GM23248 (cell line): ENCODE measurements around the gene RBM34. TPM values are rescaled to one million over a fixed set of nuclear protein-coding genes. Genes with fewer than 3 reads are reported as not detected.

Experiments used
- DNase-seq: peaks from one replicate; pipeline ENCODE4 v3.0.0-alpha.2; 2015
- H2AFZ ChIP-seq: fragments of 200-600 bp; sonication (generic); 2 replicates; pipeline ENCODE4 v1.6.1; 2016; ENCODE audit warnings: antibody characterized with exemption
- H3F3A ChIP-seq: fragments of 200-600 bp; sonication (generic); 2 replicates; pipeline ENCODE4 v1.6.1; 2016; ENCODE audit warnings: mild to moderate bottlenecking, antibody characterized with exemption, mixed run types; ENCODE audit not compliant: insufficient read depth
- H3K27ac ChIP-seq: fragments of 200-600 bp; sonication (generic); 2 replicates; pipeline ENCODE4 v1.5.1; 2016; ENCODE audit warnings: mild to moderate bottlenecking
- H3K27me3 ChIP-seq: fragments of 200-600 bp; sonication (generic); replicated peaks from 2 replicates; pipeline ENCODE4 v1.6.1; 2016; ENCODE audit warnings: mild to moderate bottlenecking; ENCODE audit not compliant: insufficient read depth
- H3K36me3 ChIP-seq: fragments of 200-600 bp; sonication (generic); 2 replicates; pipeline ENCODE4 v1.6.1; 2016; ENCODE audit warnings: low read depth, mild to moderate bottlenecking
- H3K4me1 ChIP-seq: fragments of 200-600 bp; sonication (generic); 2 replicates; pipeline ENCODE4 v1.6.1; 2016; ENCODE audit warnings: mild to moderate bottlenecking; ENCODE audit not compliant: insufficient read depth
- H3K4me2 ChIP-seq: fragments of 200-600 bp; sonication (generic); one replicate; pipeline ENCODE4 v1.6.1; 2016; ENCODE audit warnings: mild to moderate bottlenecking; ENCODE audit not compliant: unreplicated experiment
- H3K4me3 ChIP-seq: fragments of 200-600 bp; sonication (generic); 2 replicates; pipeline ENCODE4 v1.5.1; 2016; ENCODE audit warnings: mild to moderate bottlenecking
- H3K79me2 ChIP-seq: fragments of 200-600 bp; sonication (generic); 2 replicates; pipeline ENCODE4 v1.6.1; 2016; ENCODE audit warnings: mild to moderate bottlenecking; ENCODE audit not compliant: insufficient read depth
- H3K9ac ChIP-seq: fragments of 200-600 bp; sonication (generic); 2 replicates; pipeline ENCODE4 v1.6.1; 2016; ENCODE audit warnings: mild to moderate bottlenecking
- H3K9me2 ChIP-seq: fragments of 200-600 bp; sonication (generic); 2 replicates; pipeline ENCODE4 v1.6.1; 2016; ENCODE audit warnings: mixed run types, mild to moderate bottlenecking, moderate library complexity; ENCODE audit not compliant: insufficient read depth
- H3K9me3 ChIP-seq: fragments of 200-600 bp; sonication (generic); one replicate; pipeline ENCODE4 v1.6.1; 2017; ENCODE audit warnings: low read depth
- H4K20me1 ChIP-seq: fragments of 200-600 bp; sonication (generic); 2 replicates; pipeline ENCODE4 v1.6.0; 2016; ENCODE audit not compliant: insufficient read depth
- EZH2 ChIP-seq: fragments of 200-600 bp; sonication (generic); IDR thresholded peaks from 2 replicates; pipeline ENCODE4 v1.6.1; 2018; ENCODE audit warnings: antibody characterized with exemption, mild to moderate bottlenecking; ENCODE audit not compliant: insufficient read depth, poor library complexity, severe bottlenecking
- EZH2phosphoT487 ChIP-seq: fragments of 200-600 bp; sonication (generic); IDR thresholded peaks from 2 replicates; pipeline ENCODE4 v1.6.1; 2018; ENCODE audit warnings: antibody characterized with exemption, moderate library complexity, mild to moderate bottlenecking, low read depth; ENCODE audit not compliant: insufficient read depth
- WGBS, 2 experiments: methylation state at CpG; one replicate each; pipeline ENCODE4 v1.1.6; 2015 to 2017; ENCODE audit warnings: low lambda C conversion rate in 2 of 2, low coverage in 1 of 2; ENCODE audit errors: missing lambda C conversion rate in 2 of 2; 5-methylcytosine and 5-hydroxymethylcytosine counted together
- in situ Hi-C: fragments of 300-500 bp; cut with MboI; formaldehyde crosslinking; loops from 2 replicates; pipeline ENCODE4 v1.15.0; 2020
- polyA plus RNA-seq: library from polyadenylated mRNA; unstranded; fragments of >200 nt; fragmentation: Nextera tagmentation; extraction: Ambion mirVana; gene quantifications from 2 replicates; pipeline ENCODE4 v1.2.1, GENCODE V29; 2016
- total RNA-seq: library from RNA; depleted of rRNA; stranded (reverse); fragments of >200 nt; shearing (Covaris generic); gene quantifications from 2 replicates; pipeline ENCODE4 v1.2.3, GENCODE V29; 2014; rRNA removed

The RBM34 gene
- total RNA-seq (38.7 and 53.6 TPM in 2 replicates), polyA plus RNA-seq (75.7 and 79.3 TPM in 2 replicates)

DNA sequence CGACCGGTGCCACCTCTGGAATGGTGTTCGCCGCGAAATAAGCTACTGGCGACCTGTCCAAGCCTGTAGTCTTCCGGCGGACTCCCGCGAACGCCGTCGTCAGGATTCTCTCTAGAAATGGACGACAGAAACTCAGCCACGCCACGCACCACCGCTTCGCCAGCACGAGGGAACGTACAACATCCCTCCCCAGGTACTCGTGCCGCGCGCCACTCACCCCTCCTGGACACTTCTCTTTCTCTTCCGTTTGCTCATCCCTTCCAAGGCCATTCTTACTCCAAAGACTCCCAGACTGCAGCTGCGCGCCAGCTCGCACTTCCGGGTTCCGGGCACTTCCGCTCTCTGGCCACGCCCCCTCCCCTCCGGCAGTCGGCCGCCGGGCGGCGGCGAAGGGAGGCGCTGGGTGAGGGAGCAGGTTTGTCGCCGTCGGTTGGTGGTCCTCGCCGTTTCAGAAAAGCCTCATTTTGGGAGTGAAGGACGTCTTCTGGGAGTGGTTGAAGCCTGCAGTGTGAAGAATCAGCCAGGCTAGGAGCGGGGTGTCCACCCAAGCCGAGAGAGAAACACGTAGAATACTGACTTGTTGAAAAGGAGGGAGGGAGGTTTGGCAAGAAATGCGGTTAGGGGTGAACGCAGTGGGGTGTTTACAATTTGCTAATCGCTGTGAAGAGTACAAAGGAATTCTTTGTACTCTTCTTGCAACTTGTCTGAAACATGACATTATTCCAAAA lies at the start of gene RBM34:
TSS of gene RBM34 (minus strand) at position 294 of the 728 bp plus-strand sequence. CDS start at position 270, 24 bp downstream.
- Histone ChIP-seq H2AFZ (peak within 1 kb of the TSS; percentile 92), H3K4me2 (peak within 1 kb of the TSS; percentile 82), H3K9ac (peak within 1 kb of the TSS; percentile 92), H3K36me3 (peaks cover 21% of the 10 kb centered on the region), H3K27me3 (no peaks in the 10 kb centered on the region), H4K20me1 (no peaks in the 10 kb centered on the region), H3K4me1 (peaks cover 14% of the 10 kb centered on the region), H3K9me2 (no peaks in the 10 kb centered on the region), H3K27ac (peak within 1 kb of the TSS; percentile 85), H3F3A (peaks cover 6% of the 10 kb centered on the region; the same call in 1 of the 2 replicates), H3K79me2 (peaks cover 46% of the 10 kb centered on the region), H3K9me3 (no peaks in the 10 kb centered on the region), H3K4me3 (peak within 1 kb of the TSS; percentile 93)
- peak; percentile 96 for DNase-seq
- WGBS, 2 experiments: 1% methylated on average over 51 to 52 of the region's 52 CpGs
- TF ChIP-seq EZH2 (no peak), EZH2phosphoT487 (no peak)
- in situ Hi-C loops: no loop called here

- Histone ChIP-seq H3F3A (no peaks in the 10 kb centered on the region), H2AFZ (no peak overlapping the region), H3K4me2 (no peak overlapping the region), H3K27ac (no peak overlapping the region), H3K27me3 (no peaks in the 10 kb centered on the region), H3K9ac (no peak overlapping the region), H3K9me3 (no peaks in the 10 kb centered on the region), H3K4me1 (no peaks in the 10 kb centered on the region), H3K4me3 (no peak overlapping the region), H3K9me2 (no peaks in the 10 kb centered on the region), H3K36me3 (peaks cover 31% of the 10 kb centered on the region), H3K79me2 (peaks cover 11% of the 10 kb centered on the region; the same call in 1 of the 2 replicates), H4K20me1 (no peaks in the 10 kb centered on the region)
- DNase-seq: no peak
- 96 to 98% methylated on average over 2 of the region's 2 CpGs for WGBS, 2 experiments
- in situ Hi-C loops: no loop called here
- TF ChIP-seq EZH2 (no peak), EZH2phosphoT487 (no peak)
These were observed 46.1 kb upstream of the RBM34 start for GRCh38 chr1:235207209-235207565.

- H3K9me2 ChIP-seq: no peaks in the 10 kb centered on the region
- H3K27ac ChIP-seq: no peak overlapping the region
- H3K9me3 ChIP-seq: no peaks in the 10 kb centered on the region
- TF ChIP-seq EZH2phosphoT487: no peak
- no peak for TF ChIP-seq EZH2
- 96 to 97% methylated on average over 4 of the region's 4 CpGs for WGBS, 2 experiments
- peak; percentile 44 for DNase-seq
- peaks cover 11% of the 10 kb centered on the region; the same call in 1 of the 2 replicates for H3K79me2 ChIP-seq
- H3K27me3 ChIP-seq: no peaks in the 10 kb centered on the region
- H3K4me3 ChIP-seq: no peak overlapping the region
- H3F3A ChIP-seq: no peaks in the 10 kb centered on the region
- no peak overlapping the region for H3K9ac ChIP-seq
- no peak overlapping the region for H3K4me2 ChIP-seq
- in situ Hi-C loops: no loop called here
- peaks cover 30% of the 10 kb centered on the region for H3K36me3 ChIP-seq
- H2AFZ ChIP-seq: no peak overlapping the region
- no peaks in the 10 kb centered on the region for H3K4me1 ChIP-seq
- no peaks in the 10 kb centered on the region for H4K20me1 ChIP-seq
These were observed 45.6 kb upstream of the RBM34 start for GRCh38 chr1:235206533-235207208.

GRCh38 chr1:235205687-235206086 lies 44.6 kb upstream of the RBM34 start:
- H3K9ac ChIP-seq: no peak overlapping the region
- H3F3A ChIP-seq: no peaks in the 10 kb centered on the region
- 96 to 98% methylated on average over 3 of the region's 3 CpGs for WGBS, 2 experiments
- no peak overlapping the region for H3K4me3 ChIP-seq
- H3K79me2 ChIP-seq: peaks cover 11% of the 10 kb centered on the region; the same call in 1 of the 2 replicates
- no peak overlapping the region for H2AFZ ChIP-seq
- H3K9me3 ChIP-seq: no peaks in the 10 kb centered on the region
- H3K36me3 ChIP-seq: peaks cover 23% of the 10 kb centered on the region
- H3K9me2 ChIP-seq: no peaks in the 10 kb centered on the region
- no peaks in the 10 kb centered on the region for H4K20me1 ChIP-seq
- no peak overlapping the region for H3K27ac ChIP-seq
- no peak for TF ChIP-seq EZH2
- TF ChIP-seq EZH2phosphoT487: no peak
- no peak for DNase-seq
- H3K27me3 ChIP-seq: no peaks in the 10 kb centered on the region
- in situ Hi-C loops: no loop called here
- H3K4me1 ChIP-seq: no peaks in the 10 kb centered on the region
- H3K4me2 ChIP-seq: no peak overlapping the region
